ENCODE results near the gene TMPRSS6.
A peak's percentile ranks its signal among the peaks of the same experiment; 100 is the strongest.

- TF ChIP-seq CTCF (IDR thresholded peaks at IDR 0.05) (no peak), POLR2A (IDR thresholded peaks at IDR 0.05) (peak in 1 of 2 donors; percentile 41)
These were observed 75.7 kb downstream of the TMPRSS6 start for GRCh38 chr22:37033605-37034430.

Measured in Peyer's patch (tissue), 4 donors.